SKM-1 (cell line): ENCODE data around the gene CDKAL1.
"Not testable (repeated sequence)": the region's sequence is repeated elsewhere in the genome, so short reads cannot be mapped to it uniquely, and the experiment has no call there.

Experiments
- DNase-seq: peaks from one replicate; lab custom pipeline; 2025; ENCODE audit not compliant: unreplicated experiment; lab: John Stamatoyannopoulos, UW

CDKAL1 gene

DNA sequence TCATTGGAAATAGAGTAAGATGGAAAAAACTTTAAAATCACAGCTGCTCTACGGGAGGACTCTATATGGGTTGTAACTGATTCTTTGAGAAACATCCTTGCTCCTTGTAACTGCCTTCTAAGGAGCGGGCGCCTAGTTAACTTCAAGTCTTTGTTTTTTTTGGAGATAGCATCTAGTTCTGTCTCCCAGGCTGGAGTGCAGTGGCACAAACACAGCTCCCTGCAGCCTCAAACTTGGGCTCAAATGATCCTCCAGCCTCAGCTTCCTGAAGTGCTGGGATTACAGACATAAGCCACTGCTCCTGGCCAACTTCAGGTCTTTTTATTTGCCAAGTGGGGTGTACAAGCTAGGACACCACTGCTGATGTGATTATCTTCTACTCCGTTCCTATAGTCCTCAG is 552.9 kb downstream of the CDKAL1 start:
- DNase-seq: no peak

DNA sequence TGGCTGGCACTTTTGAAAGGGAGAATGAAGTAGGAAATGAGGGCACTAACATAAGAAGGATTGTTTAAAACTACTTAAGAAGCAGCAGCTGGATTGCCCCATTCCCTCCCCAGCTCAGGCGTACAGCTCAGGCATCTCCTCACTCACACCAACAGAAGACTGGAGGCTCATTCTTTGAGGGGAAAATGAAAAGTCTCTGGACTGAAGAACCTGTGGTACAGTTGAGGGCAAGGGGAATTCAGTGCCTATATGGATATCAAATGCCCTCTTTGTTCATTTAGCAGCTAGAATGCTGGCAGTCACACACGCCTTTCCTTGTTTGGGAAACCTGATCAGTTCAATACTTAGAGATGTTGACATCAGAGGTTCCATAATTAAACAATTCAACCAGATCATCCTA is 557.2 kb downstream of the CDKAL1 start:
- DNase-seq: no peak

DNA sequence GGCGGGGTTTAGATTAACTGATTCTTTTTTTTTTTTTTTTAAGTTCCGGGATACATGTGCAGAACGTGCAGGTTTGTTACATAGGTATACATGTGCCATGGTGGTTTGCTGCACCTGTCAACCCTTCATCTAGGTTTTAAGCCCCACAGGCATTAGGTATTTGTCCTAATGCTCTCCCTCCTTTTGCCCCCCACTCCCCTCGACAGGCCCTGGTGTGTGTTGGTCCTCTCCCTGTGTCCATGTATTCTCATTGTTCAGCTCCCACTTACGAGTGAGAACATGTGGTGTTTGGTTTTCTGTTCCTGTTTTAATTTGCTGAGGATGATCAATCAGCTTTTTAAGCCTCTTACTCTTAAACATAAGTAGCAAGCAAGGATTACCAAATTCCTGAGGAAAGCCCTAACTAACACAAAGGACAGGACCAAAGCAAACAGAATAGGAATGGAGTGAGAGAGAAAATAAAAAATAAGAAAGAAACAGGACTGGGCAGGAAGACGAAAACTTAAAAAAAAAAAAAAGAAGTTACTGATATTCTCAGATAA is 558.0 kb downstream of the CDKAL1 start:
- DNase-seq: not testable (repeated sequence)

DNA sequence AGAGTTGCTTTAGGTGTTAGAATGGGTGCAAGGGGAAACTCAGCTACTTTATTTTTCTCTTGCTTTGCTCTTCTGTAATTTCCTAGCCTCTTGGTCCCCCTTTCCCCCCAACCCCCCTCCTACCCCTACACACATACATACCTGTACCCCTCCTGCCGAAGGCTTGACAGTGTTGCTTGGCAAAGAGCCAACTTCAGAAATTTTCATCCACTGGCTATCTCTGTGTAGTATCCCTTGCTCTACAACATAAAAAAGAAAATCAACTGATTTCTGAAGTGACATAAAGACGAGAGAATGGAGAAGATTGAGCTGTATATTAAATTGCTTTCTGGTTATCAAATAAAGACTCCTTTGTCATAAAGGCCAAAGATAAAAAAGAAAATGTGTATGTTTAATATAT is 561.2 kb downstream of the CDKAL1 start:
- no peak for DNase-seq

DNA sequence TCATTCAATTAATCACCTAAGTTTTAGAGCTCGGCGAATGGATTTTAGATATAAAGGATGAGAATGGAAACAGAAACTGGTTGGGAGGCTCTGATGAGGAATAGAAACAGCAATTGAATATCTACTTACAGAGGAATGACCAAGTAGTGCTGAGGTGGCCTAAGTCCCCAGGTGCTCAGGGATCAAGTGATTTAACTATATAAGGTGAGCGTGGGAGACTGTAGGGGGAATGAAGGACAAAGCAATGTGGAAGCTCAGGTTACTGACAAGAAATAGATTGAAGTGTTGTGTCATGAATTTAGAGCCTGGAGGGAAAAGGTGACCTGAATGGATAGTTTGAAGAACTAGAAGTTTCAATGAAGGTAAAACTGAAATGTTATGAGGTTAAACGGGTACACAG is 563.9 kb downstream of the CDKAL1 start:
- no peak for DNase-seq

DNA sequence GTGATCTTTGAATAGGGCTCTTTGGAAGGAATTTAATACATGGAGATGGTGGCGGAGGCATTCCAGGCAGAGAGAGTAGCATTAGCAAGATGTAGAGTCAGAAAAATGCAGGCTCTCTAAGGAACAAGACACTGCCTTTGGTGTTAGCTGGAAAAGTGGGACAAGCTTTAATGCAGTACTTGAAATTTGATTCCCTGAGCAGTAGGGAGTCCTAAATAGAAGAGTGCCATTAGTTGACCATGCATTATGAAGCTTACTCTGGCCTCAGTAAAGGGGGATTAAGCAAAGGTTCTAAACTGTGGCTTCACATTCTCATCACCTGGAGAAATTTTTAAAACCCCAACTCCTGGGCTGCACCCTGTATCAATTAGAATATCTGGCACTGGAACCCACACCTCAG is 564.5 kb downstream of the CDKAL1 start:
- DNase-seq: no peak

DNA sequence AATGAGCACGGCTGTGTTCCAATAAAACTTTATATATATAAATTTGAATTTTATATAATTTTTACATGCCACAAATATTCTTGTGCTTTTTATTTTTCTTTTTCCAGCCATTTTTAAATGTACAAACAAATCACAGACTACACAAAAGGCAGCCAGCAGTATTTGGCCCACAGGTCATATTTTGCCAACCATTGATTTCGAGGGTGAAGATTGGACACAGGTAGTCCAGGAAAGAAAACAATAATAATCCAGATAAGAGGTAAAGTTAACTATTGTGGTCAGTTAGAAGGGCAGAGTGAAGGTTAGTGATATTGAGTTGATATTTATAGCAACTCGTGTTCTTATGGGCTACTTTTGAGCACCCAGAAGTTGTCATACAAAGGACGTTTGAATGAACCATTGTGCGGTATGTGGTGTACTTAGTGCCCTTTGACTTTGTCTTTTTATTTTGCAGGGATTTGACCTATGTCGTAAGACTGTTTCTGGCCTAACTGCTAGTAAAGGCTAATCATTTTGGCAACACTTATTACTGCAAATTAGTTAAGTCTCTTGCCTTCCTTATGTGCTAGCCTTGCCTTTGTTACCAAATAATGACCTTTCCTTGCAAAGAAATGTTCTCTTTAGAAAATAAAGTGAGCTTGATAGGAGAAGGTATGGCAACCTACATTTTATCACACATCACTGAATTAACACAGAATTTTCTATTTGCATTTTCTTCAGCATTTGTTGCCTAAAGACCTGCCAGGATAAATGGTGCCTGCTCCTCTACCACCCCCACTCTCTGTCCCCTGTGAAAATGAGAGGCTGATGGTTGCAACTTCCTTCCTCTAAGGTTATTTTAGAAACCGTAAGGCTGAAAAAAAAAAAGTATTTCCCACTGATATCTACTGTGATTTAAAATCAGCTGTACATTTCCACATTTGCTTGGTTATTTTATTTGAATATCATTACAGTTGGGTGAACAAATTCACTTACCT is 565.4 kb downstream of the CDKAL1 start:
- no peak for DNase-seq

DNA sequence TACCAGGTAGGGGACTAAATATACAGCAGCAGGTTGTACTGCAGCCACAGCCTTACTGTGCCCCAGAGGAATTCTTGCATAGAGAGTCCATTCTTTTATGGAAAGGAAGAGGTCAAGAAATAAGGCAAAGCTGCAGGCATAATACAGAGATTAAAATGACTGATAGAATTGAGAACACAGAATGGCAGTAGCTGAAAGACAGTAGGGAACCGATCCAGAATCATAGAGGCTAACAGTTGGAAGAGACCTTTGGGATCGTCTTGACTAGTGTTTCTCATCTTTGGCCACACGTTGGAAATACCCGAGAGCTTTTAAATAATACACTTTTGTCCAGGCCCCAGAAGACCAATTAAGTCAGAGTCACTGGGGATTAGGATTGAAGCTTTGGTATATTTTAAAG is 566.7 kb downstream of the CDKAL1 start:
- no peak for DNase-seq

DNA sequence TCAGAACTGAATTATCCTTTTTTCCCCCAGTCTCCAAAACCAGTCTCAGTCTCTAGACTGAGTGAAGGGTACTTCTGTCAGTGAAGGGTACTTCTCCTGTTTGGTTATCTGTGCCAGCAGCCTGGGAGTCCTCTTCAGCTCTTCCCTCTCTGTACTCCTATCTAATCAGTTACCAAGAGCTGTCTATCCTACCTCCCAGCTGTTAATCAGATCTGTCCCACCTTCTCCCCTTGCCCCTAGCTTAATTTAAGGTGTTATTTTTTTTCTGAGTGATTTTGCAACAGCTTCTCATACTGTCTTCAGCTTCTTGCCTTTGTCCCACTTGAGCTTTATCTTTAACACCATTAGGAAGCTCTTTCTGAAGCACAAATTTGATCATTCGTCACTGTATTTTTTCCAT is 567.4 kb downstream of the CDKAL1 start:
- no peak for DNase-seq

DNA sequence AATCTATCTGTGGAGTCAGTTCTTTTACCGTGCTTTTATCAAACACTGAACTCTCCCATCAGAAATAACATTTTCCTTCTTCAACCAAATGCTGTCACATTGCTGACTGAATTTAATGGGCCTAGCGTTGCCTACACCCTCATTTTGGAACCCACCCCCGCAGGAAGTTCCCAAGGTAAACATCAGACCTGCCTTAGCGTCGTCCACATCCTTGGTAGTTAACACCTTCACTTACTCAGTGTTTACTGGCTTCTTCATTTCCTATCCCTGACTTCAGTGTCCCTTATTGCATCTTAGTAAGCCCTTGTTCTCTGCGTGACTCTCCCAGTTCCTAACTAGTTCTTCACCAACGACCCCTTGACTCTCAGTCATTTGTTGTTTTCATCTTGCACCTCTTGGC is 567.9 kb downstream of the CDKAL1 start:
- DNase-seq: no peak

DNA sequence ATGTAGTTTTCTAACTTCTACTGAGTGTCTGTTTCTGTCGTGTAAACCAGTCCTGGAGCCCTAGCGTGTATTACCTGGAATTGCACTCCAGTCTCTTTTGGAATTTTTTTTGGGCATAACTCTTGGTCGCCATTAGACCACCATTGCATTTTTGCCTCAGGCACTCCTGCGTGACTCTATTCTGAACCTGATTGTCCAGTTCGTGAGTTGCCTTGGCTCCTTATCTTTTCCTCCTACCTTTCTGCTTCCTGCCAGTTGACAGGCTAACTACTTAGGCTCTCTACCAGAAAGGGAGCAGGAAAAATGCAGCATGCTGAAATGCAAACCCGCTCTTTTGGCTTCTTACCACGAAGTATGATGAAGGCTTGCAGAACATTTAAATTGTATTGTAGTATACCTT is 568.4 kb downstream of the CDKAL1 start:
- DNase-seq: no peak

DNA sequence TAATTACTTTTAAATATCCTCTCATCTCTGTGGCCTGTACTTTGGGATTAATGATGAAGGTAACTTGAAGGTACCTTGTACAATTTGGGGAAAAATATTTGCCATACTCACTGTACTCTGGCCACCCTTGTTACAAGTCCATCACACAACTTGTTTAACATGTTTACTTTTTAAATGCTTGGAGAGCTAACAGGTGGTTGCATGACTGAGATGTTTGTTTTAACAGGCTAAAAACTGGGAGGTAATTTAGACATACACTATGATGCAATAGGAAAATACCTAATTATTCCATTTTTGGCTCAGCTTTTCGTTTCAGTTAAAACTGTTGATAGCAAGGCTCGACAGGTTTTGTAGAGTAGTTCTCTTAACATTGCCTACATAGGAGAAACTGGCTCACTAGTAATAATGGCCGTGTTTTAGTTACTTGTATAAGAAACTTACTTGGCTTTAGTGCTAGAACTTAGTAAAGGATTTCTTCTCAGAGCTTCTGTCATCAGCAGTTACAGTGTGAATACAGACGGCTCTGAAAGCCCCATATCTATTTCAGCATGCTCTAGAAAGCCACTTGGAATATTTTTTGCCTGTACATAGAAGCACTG is 569.5 kb downstream of the CDKAL1 start:
- no peak for DNase-seq

DNA sequence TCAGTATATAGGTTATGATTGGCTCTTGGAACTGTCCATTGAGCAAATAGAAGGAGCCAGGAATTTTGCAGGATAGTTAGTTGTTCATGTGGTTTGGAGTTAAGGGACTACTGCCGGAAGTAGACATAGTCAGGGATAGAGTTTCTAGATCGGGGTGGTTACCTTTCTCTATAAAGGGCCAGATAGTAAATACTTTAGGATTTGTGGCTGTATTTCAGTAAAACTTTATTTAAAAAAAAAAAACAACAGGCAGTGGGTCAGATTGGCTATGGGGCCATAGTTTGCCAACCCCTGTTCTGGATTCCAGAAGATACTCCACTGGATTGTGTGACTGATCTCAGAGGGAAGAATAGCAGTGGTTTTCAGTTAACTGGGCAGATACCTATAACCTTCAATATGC is 570.0 kb downstream of the CDKAL1 start:
- no peak for DNase-seq

DNA sequence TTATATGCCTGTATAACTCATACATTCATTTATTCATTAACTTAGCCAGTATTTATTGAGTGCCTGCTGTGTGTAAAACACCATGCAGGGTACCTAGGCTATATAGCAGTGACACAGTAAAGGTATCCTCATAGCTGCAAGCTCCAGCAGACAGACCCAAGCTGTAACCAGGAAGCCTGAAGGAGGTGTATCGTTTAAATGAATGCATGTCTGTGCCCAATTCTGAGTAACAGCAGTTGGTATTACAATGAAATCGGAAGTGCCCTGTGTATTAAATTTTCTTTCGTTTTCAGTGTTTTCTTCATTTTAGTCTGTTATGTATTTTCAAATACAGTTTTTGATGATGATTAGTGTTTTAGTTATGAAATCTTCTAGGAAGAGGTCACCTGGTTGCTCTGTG is 573.5 kb downstream of the CDKAL1 start:
- DNase-seq: no peak

DNA sequence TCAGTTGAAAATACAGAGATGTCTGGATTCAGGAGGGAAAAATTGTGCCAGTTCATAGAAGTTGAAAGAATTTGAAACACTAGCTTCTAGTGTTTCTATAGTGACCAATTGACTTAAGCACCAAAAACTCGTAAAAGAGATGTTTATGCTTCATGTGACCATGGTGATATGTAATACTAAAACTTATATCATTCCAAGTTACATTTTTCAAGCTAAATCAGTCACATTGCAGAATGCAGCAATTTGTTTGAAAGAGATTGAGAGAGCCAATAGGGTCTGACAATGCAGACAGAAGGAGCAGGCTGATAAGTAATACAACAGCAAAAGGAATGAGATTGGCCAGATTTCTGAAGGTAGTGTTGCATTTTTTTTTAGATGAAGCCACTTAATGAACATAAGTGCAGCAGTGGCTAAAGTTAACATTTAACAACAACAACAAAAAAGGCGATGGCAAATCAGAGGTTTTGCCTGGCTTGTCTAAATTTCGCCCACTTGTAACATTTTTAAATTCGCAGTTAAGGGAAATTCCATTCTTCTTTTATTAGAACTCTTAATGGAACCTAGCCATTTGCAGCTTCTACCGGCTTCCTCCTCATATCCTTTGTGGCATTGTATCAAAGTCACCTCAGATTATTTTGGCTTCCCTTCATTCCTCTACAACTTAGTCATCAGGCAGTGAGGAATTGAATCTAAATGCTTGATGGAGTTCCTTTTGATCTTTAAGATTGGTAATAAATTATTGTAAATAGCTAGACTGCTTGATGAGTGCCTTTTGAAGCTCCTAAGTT is 575.3 kb downstream of the CDKAL1 start:
- no peak for DNase-seq

DNA sequence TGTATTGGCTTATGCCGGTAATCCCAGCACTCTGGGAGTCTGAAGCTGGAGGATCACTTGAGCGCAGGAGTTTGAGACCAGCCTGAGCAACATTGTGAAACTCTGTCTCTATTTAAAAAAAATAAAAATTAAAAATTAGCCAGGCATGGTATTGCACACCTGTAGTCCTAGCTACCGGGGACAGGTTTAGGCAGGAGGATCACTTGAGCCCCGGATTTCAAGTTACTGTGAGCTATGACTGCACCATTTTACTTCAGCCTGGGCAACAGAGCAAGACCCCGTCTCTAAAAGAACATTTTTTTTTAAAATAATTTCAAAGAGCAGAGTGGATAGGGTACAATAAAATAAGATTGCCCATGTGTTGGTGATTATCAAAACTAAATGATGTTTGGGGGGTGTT is 576.4 kb downstream of the CDKAL1 start:
- no peak for DNase-seq

DNA sequence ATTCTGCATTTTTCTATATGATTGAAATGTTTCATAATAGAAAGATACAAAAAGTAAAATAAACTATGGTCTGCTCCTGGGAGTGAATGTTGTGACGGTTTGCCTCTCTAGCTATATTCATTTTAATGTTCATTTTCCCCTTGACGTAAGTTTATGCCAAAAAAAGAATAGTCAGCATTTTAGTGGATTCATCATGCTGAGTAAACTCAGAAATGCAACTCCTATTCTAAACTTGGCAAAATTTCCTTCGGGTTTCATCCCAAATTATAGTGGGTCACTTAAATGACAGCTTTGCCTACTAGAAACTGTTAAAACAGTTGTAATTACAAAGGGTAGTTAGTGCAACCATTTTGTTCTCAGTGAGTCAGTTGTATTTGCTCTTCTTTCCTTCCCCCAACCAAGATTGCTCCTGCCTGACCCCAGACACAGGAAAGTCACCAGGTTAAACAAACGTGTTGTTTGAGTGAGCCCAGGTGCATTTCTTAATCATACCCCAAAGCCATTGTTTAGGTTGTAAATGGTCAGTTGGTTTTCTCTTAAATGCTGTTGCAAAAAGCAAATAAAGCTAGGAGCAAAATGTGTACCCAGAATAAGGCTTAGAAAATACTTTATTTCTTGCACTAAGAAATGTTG is 577.0 kb downstream of the CDKAL1 start:
- DNase-seq: no peak

DNA sequence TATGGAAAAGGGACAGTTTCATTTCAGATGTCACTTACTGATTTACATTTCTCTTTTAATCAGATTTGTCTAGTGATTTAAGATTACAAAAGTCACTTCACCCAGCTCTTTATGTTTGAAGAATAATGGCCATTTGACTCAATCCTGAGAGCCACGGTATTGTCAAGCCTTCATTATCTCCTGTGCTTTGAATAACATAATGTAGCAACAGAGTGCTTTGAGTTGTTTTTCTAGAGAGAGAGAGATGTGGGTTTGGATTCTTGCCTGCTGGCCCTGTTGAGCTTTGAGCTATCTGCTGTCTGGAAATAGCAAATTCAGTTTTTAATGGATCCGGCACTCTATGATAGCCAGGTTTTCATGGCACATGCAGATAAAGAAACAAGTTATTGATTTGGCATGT is 580.9 kb downstream of the CDKAL1 start:
- no peak for DNase-seq

DNA sequence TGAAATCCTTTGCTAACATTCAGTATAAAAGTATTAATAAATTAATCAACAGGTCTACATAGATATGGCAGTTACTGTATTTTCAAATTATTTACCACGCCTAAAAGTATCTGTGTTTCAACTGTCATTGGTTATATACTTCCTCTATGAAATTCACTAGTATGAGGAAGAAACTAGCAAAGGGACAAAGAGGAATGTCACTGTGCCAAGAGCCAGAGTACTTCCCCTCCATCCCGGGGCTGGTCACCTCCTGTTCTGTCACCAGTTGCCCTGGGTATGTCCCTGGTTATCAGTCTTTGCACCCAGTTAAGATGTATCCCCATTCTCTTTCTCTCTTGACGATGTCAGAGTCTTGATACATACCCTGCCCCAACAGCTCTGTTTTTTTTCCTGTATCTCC is 582.5 kb downstream of the CDKAL1 start:
- no peak for DNase-seq

DNA sequence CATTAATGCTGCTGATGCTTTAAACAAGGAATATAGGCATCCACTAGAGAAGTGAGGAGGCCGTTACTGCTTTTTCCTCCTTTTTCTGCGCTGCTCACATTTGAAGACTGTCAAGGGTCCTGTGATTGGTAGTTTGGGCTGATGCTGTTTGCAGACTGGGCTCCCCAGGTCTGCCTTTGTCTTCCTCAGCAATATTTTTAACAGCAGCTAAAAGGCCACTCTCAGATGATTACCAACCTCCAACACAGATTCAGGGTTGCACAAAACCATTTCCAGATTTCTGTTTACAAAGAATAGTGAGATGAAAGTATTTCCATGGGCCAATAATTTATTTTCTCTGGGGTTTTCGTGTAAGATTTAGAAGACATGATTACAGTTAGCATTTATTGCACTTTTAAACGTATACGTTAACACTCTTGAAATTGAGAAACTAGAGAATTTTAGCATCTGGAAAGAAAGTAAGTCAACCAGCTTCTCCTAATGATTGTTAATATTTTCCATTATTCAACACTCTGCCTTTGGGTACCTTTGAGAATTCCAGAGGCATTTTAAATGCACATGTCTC is 584.0 kb downstream of the CDKAL1 start:
- DNase-seq: no peak

DNA sequence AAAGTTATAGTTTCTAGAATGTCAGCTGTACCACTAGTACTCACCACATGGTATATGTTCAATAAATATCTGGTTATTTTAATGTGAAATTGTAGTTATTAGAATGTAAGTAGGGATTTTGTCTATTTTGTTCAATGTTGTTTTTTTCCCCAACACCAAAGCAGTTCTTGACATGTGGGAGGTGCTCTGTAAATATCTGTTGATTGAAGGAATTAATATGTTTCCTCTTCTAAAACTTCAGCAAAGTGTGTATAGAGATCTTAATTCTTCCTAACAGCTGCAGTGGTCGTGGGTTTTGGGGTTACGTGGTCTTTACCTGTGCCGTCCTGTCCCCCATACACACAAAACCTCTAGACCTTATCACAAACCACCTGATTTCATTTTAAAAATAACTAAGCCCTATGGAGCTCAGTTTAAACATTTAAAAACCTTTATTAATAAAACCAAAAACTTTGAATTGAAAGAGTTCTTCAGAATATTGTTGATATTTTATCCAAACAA is 587.4 kb downstream of the CDKAL1 start:
- DNase-seq: no peak
